K562 (cell line): Measurements from ENCODE around the gene MGST3. TPM values are rescaled to one million over a fixed set of nuclear protein-coding genes. Genes with fewer than 3 reads are reported as not detected.

ENCODE experiments used
- ATAC-seq: fragments of 200-7000 bp; cut with Tn5 transposase; 3 replicates; pipeline ENCODE4 v1.9.1; 2020; ENCODE audit warnings: moderate library complexity
- BruUV-seq: library from RNA; stranded (reverse); fragments of 400-500 nt; replicated peaks from 2 replicates; lab custom pipeline; 2021; lab: Mats Ljungman, UMichigan
- CTCF ChIA-PET: fragments of 300-600 bp; formaldehyde crosslinking; extraction: SDS; loops from one replicate; lab custom pipeline; 2021; ENCODE audit warnings: low intra/inter-chr PET ratio; lab: Yijun Ruan, JAX
- POLR2A ChIA-PET: fragments of 300-600, 350-650 bp; sonication (Branson Sonifier 250); formaldehyde crosslinking; extraction: SDS; loops from one replicate; lab custom pipeline; 2021; ENCODE audit warnings: antibody characterized with exemption, inconsistent platforms; lab: Yijun Ruan, JAX
- DNase-seq, 4 experiments: peaks; one replicate each; pipeline versions ENCODE4 v3.0.0 to v3.0.0-alpha.2; 2011 to 2018; ENCODE audit warnings: low spot score in 3 of 4, mixed read lengths in 3 of 4; ENCODE audit errors: extremely low read depth in 1 of 4
- FAIRE-seq: peaks from 2 replicates; lab custom pipeline; 2011; peaks lifted over from hg19 to GRCh38; lab: Jason Lieb, UNC
- H2AFZ ChIP-seq: 2 replicates; pipeline ENCODE4 v1.6.0; 2011; ENCODE audit warnings: low read depth, low read length, control low read depth, inconsistent platforms
- H3K27ac ChIP-seq: fragments of 200-600 bp; 3 replicates; pipeline ENCODE4 v1.8.0; 2011; ENCODE audit warnings: low read depth, mild to moderate bottlenecking, control low read depth, inconsistent platforms, low read length, moderate library complexity, mixed read lengths; ENCODE audit errors: extremely low read depth
- H3K27me3 ChIP-seq, 2 experiments: fragments of 300-600 bp in 1 of 2; 2 replicates in 1 of 2; 3 replicates in 1 of 2; pipeline versions ENCODE4 v1.6.0 to v1.8.0; 2011; ENCODE audit warnings: inconsistent platforms in 2 of 2, low read length in 2 of 2, mild to moderate bottlenecking in 1 of 2, mixed read lengths in 1 of 2, moderate library complexity in 1 of 2; ENCODE audit not compliant: control insufficient read depth in 2 of 2, insufficient read depth in 2 of 2
- H3K36me3 ChIP-seq: fragments of 300-600 bp; 3 replicates; pipeline ENCODE4 v1.8.0; 2011; ENCODE audit warnings: mild to moderate bottlenecking, low read length, inconsistent platforms; ENCODE audit not compliant: control insufficient read depth, insufficient read depth
- H3K4me1 ChIP-seq, 2 experiments: fragments of 200-600 bp in 1 of 2; replicated peaks in 1 of 2; 2 replicates in 1 of 2; 3 replicates in 1 of 2; pipeline versions ENCODE4 v1.5.1 to v1.8.0; 2011; ENCODE audit warnings: inconsistent platforms in 2 of 2, low read length in 2 of 2, mild to moderate bottlenecking in 1 of 2, mixed read lengths in 1 of 2, moderate library complexity in 1 of 2; ENCODE audit not compliant: control insufficient read depth in 2 of 2, insufficient read depth in 2 of 2
- H3K4me2 ChIP-seq: 2 replicates; pipeline ENCODE4 v1.6.1; 2011; ENCODE audit warnings: low read length, control low read depth, inconsistent platforms, mixed read lengths; ENCODE audit not compliant: insufficient read depth
- H3K4me3 ChIP-seq: fragments of 200-600 bp; sonication (generic), shearing (Covaris generic); 2 replicates; pipeline ENCODE4 v1.5.1; 2016; ENCODE audit warnings: control low read depth, inconsistent platforms
- H3K79me2 ChIP-seq: fragments of 200-600 bp; 3 replicates; pipeline ENCODE4 v1.8.0; 2011; ENCODE audit warnings: low read length, inconsistent platforms; ENCODE audit not compliant: control insufficient read depth, insufficient read depth
- H3K9ac ChIP-seq, 2 experiments: 2 replicates each; pipeline versions ENCODE4 v1.6.0 to v1.6.1; 2011; ENCODE audit warnings: low read depth in 2 of 2, low read length in 2 of 2, control low read depth in 1 of 2, inconsistent platforms in 1 of 2, mild to moderate bottlenecking in 1 of 2, mixed read lengths in 1 of 2; ENCODE audit not compliant: insufficient read depth in 1 of 2
- H3K9me1 ChIP-seq: one replicate; pipeline ENCODE4 v1.6.0; 2011; ENCODE audit warnings: inconsistent platforms, mild to moderate bottlenecking, low read length, moderate library complexity; ENCODE audit not compliant: control insufficient read depth, insufficient read depth
- H3K9me3 ChIP-seq: replicated peaks from 2 replicates; pipeline ENCODE4 v1.5.1; 2011; ENCODE audit warnings: low read depth, low read length, inconsistent platforms; ENCODE audit not compliant: control insufficient read depth, insufficient read depth
- H4K20me1 ChIP-seq: replicated peaks from 2 replicates; pipeline ENCODE4 v1.6.1; 2011; ENCODE audit warnings: low read length, inconsistent platforms, mixed read lengths; ENCODE audit not compliant: control insufficient read depth, insufficient read depth
- C11orf30 ChIP-seq: fragments of 450-650 bp; IDR thresholded peaks from 2 replicates; pipeline ENCODE4 v1.6.1; 2016; ENCODE audit warnings: low read depth, mild to moderate bottlenecking
- CXXC5 ChIP-seq: fragments of 250-450 bp; sonication (Bioruptor Pico); IDR thresholded peaks from 2 replicates; pipeline ENCODE4 v1.8.0; 2022; ENCODE audit warnings: inconsistent platforms, mild to moderate bottlenecking, moderate library complexity
- KAT2B ChIP-seq: IDR thresholded peaks from one replicate; pipeline ENCODE4 v1.6.1; 2012; ENCODE audit warnings: low read depth, mild to moderate bottlenecking, control low read depth, inconsistent platforms, low read length, moderate library complexity
- MAFG ChIP-seq: fragments of 450-650 bp; conservative IDR thresholded peaks from 2 replicates; pipeline ENCODE4 v1.6.1; 2016; ENCODE audit warnings: missing genetic modification characterization, missing compliant biosample characterization
- MAFK ChIP-seq: IDR thresholded peaks from 2 replicates; pipeline ENCODE4 v1.6.1; 2011; ENCODE audit warnings: low read length, improper control_type of control experiment
- ZNF316 ChIP-seq: fragments of 450-650 bp; IDR thresholded peaks from 2 replicates; pipeline ENCODE4 v1.6.1; 2016
- WGBS: fragments of 100-300 bp; shearing (Covaris generic); methylation state at CpG from one replicate; pipeline ENCODE4 v1.1.6; 2016; ENCODE audit warnings: low coverage, mixed read lengths; ENCODE audit not compliant: insufficient coverage; ENCODE audit errors: missing lambda C conversion rate; 5-methylcytosine and 5-hydroxymethylcytosine counted together
- in situ Hi-C: fragments of 300-500 bp; cut with MboI; formaldehyde crosslinking; loops from 4 replicates; pipeline ENCODE4 v1.15.0; 2018; ENCODE audit warnings: inconsistent platforms, mixed read lengths
- intact Hi-C: fragments of 100-400 bp; cut with micrococcal nuclease; formaldehyde crosslinking; loops from 2 replicates; pipeline ENCODE4 v1.14.2; 2022
- polyA plus RNA-seq, 8 experiments: library from polyadenylated mRNA; depleted of rRNA in 4 of 8; stranded (reverse) in 5 of 8; unstranded in 3 of 8; fragments of >200 nt; fragmentation: Nextera tagmentation in 2 of 8; fragmentation: Illumina TruSeq in 1 of 8; extraction: Ambion mirVana in 2 of 8; extraction: Trizol in 1 of 8; gene quantifications; 2 replicates each; pipeline versions ENCODE4 v1.2.1 to v1.2.3, GENCODE V29; 2011 to 2014; ENCODE audit warnings: inconsistent platforms in 1 of 8, missing spikeins in 1 of 8
- total RNA-seq, 7 experiments: library from RNA; depleted of rRNA in 6 of 7; stranded (reverse); fragments of >200 nt in 6 of 7; fragmentation: Illumina TruSeq in 2 of 7; extraction: Trizol in 2 of 7; gene quantifications; 2 replicates each; pipeline versions ENCODE4 v1.2.1 to v1.2.3, GENCODE V29; 2011 to 2021; ENCODE audit warnings: low replicate concordance in 1 of 7
- TF ChIP-seq, protein P1 (sequence below): fragments of 450-650 bp; IDR thresholded peaks from 2 replicates; pipeline ENCODE4 v1.6.1; 2018; ENCODE audit not compliant: partially characterized antibody
- TF ChIP-seq, protein P2 (sequence below): fragments of 250-450 bp; sonication (Bioruptor Pico); IDR thresholded peaks from 2 replicates; pipeline ENCODE4 v1.8.0; 2022; ENCODE audit warnings: moderate library complexity, mild to moderate bottlenecking, inconsistent platforms
- TF ChIP-seq, protein P3 (sequence below): fragments of 250-450 bp; sonication (Bioruptor Pico); IDR thresholded peaks from 2 replicates; pipeline ENCODE4 v1.4.0; 2020; ENCODE audit warnings: mild to moderate bottlenecking

Gene MGST3
- total and polyA plus RNA-seq, 9 of the 15 experiments (the other 6 are each of a cell fraction or from before 2014, with no cell fraction given): 70.7 to 287 (median 105) TPM

DNA sequence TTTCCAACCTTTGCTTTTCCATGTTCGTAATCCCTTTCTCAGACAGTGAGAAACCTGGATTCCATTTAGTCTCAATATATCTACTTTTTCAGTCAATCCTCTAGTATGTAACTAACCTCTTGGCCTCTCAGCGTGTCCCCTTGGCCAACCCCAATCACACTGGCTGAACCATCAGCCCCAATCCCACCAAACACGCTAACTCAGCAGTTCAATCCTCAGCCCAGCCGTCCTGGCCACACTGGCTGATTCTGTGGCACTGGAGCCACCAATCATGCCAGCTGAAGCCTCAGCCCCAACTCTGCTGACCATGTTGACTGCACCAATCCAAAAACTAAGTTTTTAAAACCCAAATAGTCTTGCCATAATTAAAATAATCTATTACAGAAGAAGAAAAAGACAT, 6.6 kb upstream of the MGST3 start:
- no peak overlapping the region for H3K4me2 ChIP-seq
- in situ Hi-C loops: no loop called here
- TF ChIP-seq MAFG (tag) (0 out of 2 replicates have a peak, but pooled peaks have one; percentile 39), ZNF316 (peak; percentile 83), C11orf30 (peak; percentile 66; the same call in 1 of the 2 replicates), CXXC5 (CRISPR knock-in tag) (no peak), MAFK (0 out of 2 replicates have a peak, but pooled peaks have one; percentile 9)
- no peak for ATAC-seq
- DNase-seq: no peak
- H3K9ac ChIP-seq: no peak overlapping the region
- H3K27me3 ChIP-seq: no peaks in the 10 kb centered on the region
- no peaks in the 10 kb centered on the region for H3K9me1 ChIP-seq
- 25% methylated on average over 4 of the region's 4 CpGs for WGBS
- ChIA-PET POLR2A (no interaction called here), CTCF (no interaction called here)
- BruUV-seq: no TSS peak
- FAIRE-seq: no peak
- peaks cover 0 to 17% of the 10 kb centered on the region in 2 experiments; a peak in 2 of 5 replicates for H3K4me1 ChIP-seq
- H3K36me3 ChIP-seq: no peaks in the 10 kb centered on the region
- intact Hi-C loops: no loop called here
- 0 out of 2 replicates have a peak overlapping the region, but pooled peaks have one; percentile 30 for H2AFZ ChIP-seq
- no peak overlapping the region for H3K27ac ChIP-seq
- H3K4me3 ChIP-seq: no peak overlapping the region
- H3K9me3 ChIP-seq: no peaks in the 10 kb centered on the region
- no peaks in the 10 kb centered on the region for H4K20me1 ChIP-seq
- no peaks in the 10 kb centered on the region for H3K79me2 ChIP-seq

DNA sequence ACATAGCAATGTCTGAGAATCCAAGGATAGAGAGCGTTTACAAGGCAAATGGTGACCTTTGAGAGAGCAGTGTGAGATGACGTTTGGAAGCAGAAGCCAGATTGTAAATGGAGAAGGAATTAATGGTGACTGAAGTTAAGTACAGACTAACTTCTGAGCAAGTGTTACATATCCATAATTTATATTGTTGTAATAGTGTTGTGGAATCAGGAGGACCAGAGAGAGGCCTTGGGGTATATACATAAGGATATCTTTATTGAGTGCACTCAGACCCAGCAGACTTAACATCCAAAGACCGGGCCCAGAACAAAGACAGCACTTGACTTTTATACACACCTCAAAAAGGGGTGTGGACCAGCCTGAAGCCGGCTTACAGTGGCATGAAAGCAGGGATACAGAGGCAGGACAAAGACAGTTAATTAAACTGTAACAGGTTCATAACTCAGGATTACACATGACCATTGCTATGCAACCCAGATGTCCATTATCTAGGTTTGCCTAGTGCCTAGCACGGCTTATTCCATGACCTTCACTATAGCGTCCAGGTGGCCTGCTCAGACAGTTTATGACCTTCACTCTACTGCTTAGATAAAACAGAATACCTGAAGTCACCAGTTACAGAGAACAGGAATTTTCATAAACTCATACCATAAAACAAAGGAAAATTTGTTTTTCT, 2.7 kb upstream of the MGST3 start:
- intact Hi-C loops (no loop called here), in situ Hi-C loops (no loop called here)
- no peaks in the 10 kb centered on the region for H3K9me1 ChIP-seq
- ATAC-seq: no peak
- peaks cover 13 to 35% of the 10 kb centered on the region in 2 experiments; a peak in 4 of 5 replicates for H3K4me1 ChIP-seq
- no peaks in the 10 kb centered on the region for H3K27me3 ChIP-seq
- peak overlapping the region; percentile 49 for H2AFZ ChIP-seq
- ChIA-PET CTCF (interaction anchor here (0.7 kb wide), 1 partner anchor 24 kb away, joined by 4 read pairs; no protein-coding TSS in a partner anchor), POLR2A (no interaction called here)
- no peak overlapping the region for H3K27ac ChIP-seq
- FAIRE-seq: no peak
- 22% methylated on average over 6 of the region's 6 CpGs for WGBS
- H3K4me3 ChIP-seq: no peak overlapping the region
- no peaks in the 10 kb centered on the region for H3K9me3 ChIP-seq
- peaks cover 19% of the 10 kb centered on the region; the same call in 2 of the 3 replicates for H3K79me2 ChIP-seq
- H4K20me1 ChIP-seq: no peaks in the 10 kb centered on the region
- no peaks in the 10 kb centered on the region for H3K36me3 ChIP-seq
- DNase-seq: peak in 1 of 4 experiments; percentile 47
- H3K9ac ChIP-seq: no peak overlapping the region
- BruUV-seq: no TSS peak
- H3K4me2 ChIP-seq: peak overlapping the region; percentile 11; the same call in 1 of the 2 replicates
- no peak for TF ChIP-seq KAT2B
- TF ChIP-seq, protein P1, sequence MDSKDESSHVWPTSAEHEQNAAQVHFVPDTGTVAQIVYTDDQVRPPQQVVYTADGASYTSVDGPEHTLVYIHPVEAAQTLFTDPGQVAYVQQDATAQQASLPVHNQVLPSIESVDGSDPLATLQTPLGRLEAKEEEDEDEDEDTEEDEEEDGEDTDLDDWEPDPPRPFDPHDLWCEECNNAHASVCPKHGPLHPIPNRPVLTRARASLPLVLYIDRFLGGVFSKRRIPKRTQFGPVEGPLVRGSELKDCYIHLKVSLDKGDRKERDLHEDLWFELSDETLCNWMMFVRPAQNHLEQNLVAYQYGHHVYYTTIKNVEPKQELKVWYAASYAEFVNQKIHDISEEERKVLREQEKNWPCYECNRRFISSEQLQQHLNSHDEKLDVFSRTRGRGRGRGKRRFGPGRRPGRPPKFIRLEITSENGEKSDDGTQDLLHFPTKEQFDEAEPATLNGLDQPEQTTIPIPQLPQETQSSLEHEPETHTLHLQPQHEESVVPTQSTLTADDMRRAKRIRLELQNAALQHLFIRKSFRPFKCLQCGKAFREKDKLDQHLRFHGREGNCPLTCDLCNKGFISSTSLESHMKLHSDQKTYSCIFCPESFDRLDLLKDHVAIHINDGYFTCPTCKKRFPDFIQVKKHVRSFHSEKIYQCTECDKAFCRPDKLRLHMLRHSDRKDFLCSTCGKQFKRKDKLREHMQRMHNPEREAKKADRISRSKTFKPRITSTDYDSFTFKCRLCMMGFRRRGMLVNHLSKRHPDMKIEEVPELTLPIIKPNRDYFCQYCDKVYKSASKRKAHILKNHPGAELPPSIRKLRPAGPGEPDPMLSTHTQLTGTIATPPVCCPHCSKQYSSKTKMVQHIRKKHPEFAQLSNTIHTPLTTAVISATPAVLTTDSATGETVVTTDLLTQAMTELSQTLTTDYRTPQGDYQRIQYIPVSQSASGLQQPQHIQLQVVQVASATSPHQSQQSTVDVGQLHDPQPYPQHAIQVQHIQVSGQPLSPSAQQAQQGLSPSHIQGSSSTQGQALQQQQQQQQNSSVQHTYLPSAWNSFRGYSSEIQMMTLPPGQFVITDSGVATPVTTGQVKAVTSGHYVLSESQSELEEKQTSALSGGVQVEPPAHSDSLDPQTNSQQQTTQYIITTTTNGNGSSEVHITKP: no peak
- TF ChIP-seq, protein P2, sequence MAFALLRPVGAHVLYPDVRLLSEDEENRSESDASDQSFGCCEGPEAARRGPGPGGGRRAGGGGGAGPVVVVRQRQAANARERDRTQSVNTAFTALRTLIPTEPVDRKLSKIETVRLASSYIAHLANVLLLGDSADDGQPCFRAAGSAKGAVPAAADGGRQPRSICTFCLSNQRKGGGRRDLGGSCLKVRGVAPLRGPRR (CRISPR knock-in tag): no peak
- TF ChIP-seq, protein P3, sequence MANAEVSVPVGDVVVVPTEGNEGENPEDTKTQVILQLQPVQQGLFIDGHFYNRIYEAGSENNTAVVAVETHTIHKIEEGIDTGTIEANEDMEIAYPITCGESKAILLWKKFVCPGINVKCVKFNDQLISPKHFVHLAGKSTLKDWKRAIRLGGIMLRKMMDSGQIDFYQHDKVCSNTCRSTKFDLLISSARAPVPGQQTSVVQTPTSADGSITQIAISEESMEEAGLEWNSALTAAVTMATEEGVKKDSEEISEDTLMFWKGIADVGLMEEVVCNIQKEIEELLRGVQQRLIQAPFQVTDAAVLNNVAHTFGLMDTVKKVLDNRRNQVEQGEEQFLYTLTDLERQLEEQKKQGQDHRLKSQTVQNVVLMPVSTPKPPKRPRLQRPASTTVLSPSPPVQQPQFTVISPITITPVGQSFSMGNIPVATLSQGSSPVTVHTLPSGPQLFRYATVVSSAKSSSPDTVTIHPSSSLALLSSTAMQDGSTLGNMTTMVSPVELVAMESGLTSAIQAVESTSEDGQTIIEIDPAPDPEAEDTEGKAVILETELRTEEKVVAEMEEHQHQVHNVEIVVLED (CRISPR knock-in tag): no peak
- peak; percentile 41; the same call in 1 of the 2 replicates for TF ChIP-seq ZNF316
